B cell (primary cell): Measurements from ENCODE around the gene KIAA1328. TPM values are rescaled to one million over a fixed set of nuclear protein-coding genes. Genes with fewer than 3 reads are reported as not detected.

Experiments used
- ATAC-seq: fragments of 200-7000 bp; cut with Tn5 transposase; one replicate; pipeline ENCODE4 v1.10.0; 2021; ENCODE audit warnings: low read depth, mild to moderate bottlenecking, moderate number of reproducible peaks, moderate library complexity
- CTCF ChIA-PET: fragments of 350-600 bp; sonication (Branson Sonifier 250); formaldehyde crosslinking; loops from one replicate; lab custom pipeline; 2021; ENCODE audit warnings: antibody characterized with exemption, inconsistent platforms; lab: Charles Lee
- POLR2A ChIA-PET: fragments of 350-600 bp; sonication (Branson Sonifier 250); formaldehyde crosslinking; loops from one replicate; lab custom pipeline; 2021; ENCODE audit warnings: antibody characterized with exemption; lab: Charles Lee
- DNase-seq: peaks from one replicate; pipeline ENCODE4 v3.0.0; 2013
- H2AFZ ChIP-seq: 2 replicates; pipeline ENCODE4 v1.6.1; 2012; ENCODE audit warnings: mild to moderate bottlenecking, low read depth, low read length; ENCODE audit not compliant: insufficient read depth, poor library complexity, severe bottlenecking
- H3K27ac ChIP-seq, 2 donors: 1 replicate in 1 of 2; 2 replicates in 1 of 2; pipeline ENCODE4 v1.5.1; 2012 to 2013; ENCODE audit warnings: low read length in 2 of 2, mild to moderate bottlenecking in 2 of 2, moderate library complexity in 1 of 2
- H3K27me3 ChIP-seq, 4 experiments: fragments of 200-600 bp in 1 of 4; sonication (generic) in 1 of 4; replicated peaks in 1 of 4; 1 replicate in 2 of 4; 2 replicates in 2 of 4; pipeline versions ENCODE4 v1.6.1 to v1.7.0; 2013 to 2016; ENCODE audit warnings: low read length in 3 of 4, mild to moderate bottlenecking in 2 of 4, mixed read lengths in 1 of 4, moderate library complexity in 1 of 4; ENCODE audit not compliant: insufficient read depth in 4 of 4, control insufficient read depth in 3 of 4; ENCODE audit errors: control extremely low read depth in 1 of 4
- H3K36me3 ChIP-seq, 2 experiments: replicated peaks in 1 of 2; 1 replicate in 1 of 2; 2 replicates in 1 of 2; pipeline versions ENCODE4 v1.6.1 to v1.7.1; 2013; ENCODE audit warnings: low read length in 1 of 2; ENCODE audit not compliant: insufficient read depth in 2 of 2, control insufficient read depth in 1 of 2; ENCODE audit errors: control extremely low read depth in 1 of 2, extremely low read depth in 1 of 2
- H3K4me1 ChIP-seq, 2 donors: fragments of 200-600 bp in 1 of 2; sonication (generic) in 1 of 2; 1 replicate in 1 of 2; 2 replicates in 1 of 2; pipeline versions ENCODE4 v1.5.1 to v1.6.1; 2013 to 2017; ENCODE audit warnings: low read length in 2 of 2; ENCODE audit not compliant: control insufficient read depth in 2 of 2, insufficient read depth in 2 of 2
- H3K4me2 ChIP-seq: replicated peaks from 2 replicates; pipeline ENCODE3; 2012; ENCODE audit warnings: mild to moderate bottlenecking, low read depth, low read length; ENCODE audit not compliant: poor library complexity, severe bottlenecking
- H3K4me3 ChIP-seq, 5 experiments: fragments of 200-600 bp in 1 of 5; sonication (generic) in 1 of 5; 1 replicate in 3 of 5; 2 replicates in 2 of 5; pipeline versions ENCODE4 v1.5.1 to v1.7.0; 2011 to 2016; ENCODE audit warnings: low read length in 4 of 5, mild to moderate bottlenecking in 4 of 5, low read depth in 2 of 5, control low read depth in 1 of 5, moderate library complexity in 1 of 5; ENCODE audit not compliant: insufficient read depth in 1 of 5; ENCODE audit errors: control extremely low read depth in 1 of 5, extremely low read depth in 1 of 5
- H3K79me2 ChIP-seq: fragments of 200-600 bp; sonication (generic); one replicate; pipeline ENCODE4 v1.6.0; 2016; ENCODE audit warnings: low read length; ENCODE audit not compliant: control insufficient read depth, insufficient read depth
- H3K9ac ChIP-seq: fragments of 200-600 bp; sonication (generic); 2 replicates; pipeline ENCODE4 v1.6.1; 2017; ENCODE audit warnings: mild to moderate bottlenecking, low read length, moderate library complexity
- H3K9me3 ChIP-seq, 3 donors: one replicate each; pipeline versions ENCODE4 v1.6.1 to v1.7.1; 2013; ENCODE audit warnings: low read length in 2 of 3; ENCODE audit not compliant: control insufficient read depth in 2 of 3, insufficient read depth in 1 of 3; ENCODE audit errors: control extremely low read depth in 1 of 3
- H4K20me1 ChIP-seq: 2 replicates; pipeline ENCODE4 v1.6.0; 2012; ENCODE audit warnings: mild to moderate bottlenecking, low read length; ENCODE audit not compliant: insufficient read depth, control insufficient read depth, poor library complexity, severe bottlenecking
- H3K27ac Mint-ChIP-seq: one replicate; pipeline ENCODE4 v1.8.0; 2021; ENCODE audit warnings: mixed read lengths
- H3K27me3 Mint-ChIP-seq: one replicate; pipeline ENCODE4 v1.8.0; 2021; ENCODE audit warnings: mixed read lengths
- H3K4me1 Mint-ChIP-seq: one replicate; pipeline ENCODE4 v1.8.0; 2021; ENCODE audit warnings: mixed read lengths
- H3K4me3 Mint-ChIP-seq: one replicate; pipeline ENCODE4 v1.8.0; 2021; ENCODE audit warnings: mixed read lengths
- H3K9me3 Mint-ChIP-seq: one replicate; pipeline ENCODE4 v1.8.0; 2022; ENCODE audit warnings: mixed read lengths; ENCODE audit not compliant: insufficient read depth
- CTCF ChIP-seq: fragments of 200-600 bp; IDR thresholded peaks from one replicate; pipeline ENCODE4 v1.8.0; 2022; ENCODE audit warnings: antibody characterized with exemption, mild to moderate bottlenecking
- EZH2 ChIP-seq: IDR thresholded peaks from 2 replicates; pipeline ENCODE4 v1.6.1; 2012; ENCODE audit warnings: borderline replicate concordance, low read depth, mild to moderate bottlenecking, moderate library complexity, low read length; ENCODE audit not compliant: insufficient read depth, poor library complexity, severe bottlenecking
- WGBS: methylation state at CpG from one replicate; pipeline ENCODE4 v1.1.5; 2013; ENCODE audit warnings: missing lambda C conversion rate; ENCODE audit not compliant: insufficient coverage; 5-methylcytosine and 5-hydroxymethylcytosine counted together
- intact Hi-C: fragments of 100-400 bp; cut with micrococcal nuclease; formaldehyde crosslinking; loops from one replicate; pipeline ENCODE4 v1.10.0; 2022
- polyA plus RNA-seq: library from polyadenylated mRNA; depleted of rRNA; stranded (reverse); fragments of >200 nt; gene quantifications from 2 replicates; pipeline ENCODE4 v1.2.3, GENCODE V29; 2012
- total RNA-seq, 2 donors: library from RNA; stranded (reverse); fragments of 120-200 nt in 1 of 2; gene quantifications; 1 replicate in 1 of 2; 2 replicates in 1 of 2; pipeline versions ENCODE4 v1.2.3 to v1.2.4, GENCODE V29; 2013 to 2022

The KIAA1328 gene
- total and polyA plus RNA-seq, 2 donors (not counting 1 experiment from before 2014, with no cell fraction given): 9.1 to 22.1 TPM

GRCh38 chr18:36848609-36849008 is 19.7 kb downstream of the KIAA1328 start:
- CTCF ChIA-PET: no interaction called here
- no peaks in the 10 kb centered on the region for H3K27me3 Mint-ChIP-seq
- H4K20me1 ChIP-seq: no peaks in the 10 kb centered on the region
- no peaks in the 10 kb centered on the region for H3K36me3 ChIP-seq
- no peak overlapping the region for H3K27ac ChIP-seq
- POLR2A ChIA-PET: no interaction called here
- intact Hi-C loops: no loop called here
- no peaks in the 10 kb centered on the region for H3K4me1 Mint-ChIP-seq
- TF ChIP-seq EZH2 (no peak), CTCF (no peak)
- no peak overlapping the region for H2AFZ ChIP-seq
- no peak overlapping the region for H3K9ac ChIP-seq
- H3K27ac Mint-ChIP-seq: no peak overlapping the region
- H3K79me2 ChIP-seq: no peaks in the 10 kb centered on the region
- H3K9me3 Mint-ChIP-seq: peaks cover 4% of the 10 kb centered on the region
- ATAC-seq: no peak
- H3K4me1 ChIP-seq: no peaks in the 10 kb centered on the region
- no peak for DNase-seq
- H3K4me3 ChIP-seq: no peak overlapping the region
- no peak overlapping the region for H3K4me3 Mint-ChIP-seq
- no peak overlapping the region for H3K4me2 ChIP-seq
- no CpG with 5 or more reads among the region's 2 CpGs for WGBS
- no peaks in the 10 kb centered on the region for H3K27me3 ChIP-seq
- H3K9me3 ChIP-seq: peaks cover 0 to 6% (median 0%) of the 10 kb centered on the region in 3 donors

- WGBS: no CpG with 5 or more reads among the region's 2 CpGs
- H3K27me3 Mint-ChIP-seq: no peaks in the 10 kb centered on the region
- no peak overlapping the region for H2AFZ ChIP-seq
- no peaks in the 10 kb centered on the region for H3K79me2 ChIP-seq
- H3K4me3 Mint-ChIP-seq: no peak overlapping the region
- ATAC-seq: no peak
- H3K4me1 ChIP-seq: no peaks in the 10 kb centered on the region
- no peaks in the 10 kb centered on the region for H3K36me3 ChIP-seq
- DNase-seq: no peak
- no peaks in the 10 kb centered on the region for H3K4me1 Mint-ChIP-seq
- no peak overlapping the region for H3K4me2 ChIP-seq
- ChIA-PET CTCF (no interaction called here), POLR2A (no interaction called here)
- no peak overlapping the region for H3K4me3 ChIP-seq
- H3K9me3 ChIP-seq: peaks cover 0 to 6% (median 0%) of the 10 kb centered on the region in 3 donors
- H3K27ac Mint-ChIP-seq: no peak overlapping the region
- intact Hi-C loops: no loop called here
- no peak for TF ChIP-seq EZH2
- TF ChIP-seq CTCF: no peak
- H3K9ac ChIP-seq: no peak overlapping the region
- peaks cover 4% of the 10 kb centered on the region for H3K9me3 Mint-ChIP-seq
- no peaks in the 10 kb centered on the region for H3K27me3 ChIP-seq
- H4K20me1 ChIP-seq: no peaks in the 10 kb centered on the region
- H3K27ac ChIP-seq: no peak overlapping the region
These were observed 20.5 kb downstream of the KIAA1328 start for GRCh38 chr18:36849288-36850006.
